Right ventricle myocardium inferior (tissue), 1 donor: ENCODE data around the gene PLXNC1. TPM values are rescaled to one million over a fixed set of nuclear protein-coding genes. Genes with fewer than 3 reads are reported as not detected.
"Not testable (repeated sequence)": the region's sequence is repeated elsewhere in the genome, so short reads cannot be mapped to it uniquely, and the experiment has no call there.

ENCODE experiments used
- ATAC-seq: fragments of 200-7000 bp; cut with Tn5 transposase; one replicate; pipeline ENCODE4 v1.9.1; 2020; ENCODE audit warnings: mild to moderate bottlenecking, moderate library complexity
- DNase-seq: peaks from one replicate; pipeline ENCODE4 v3.0.0; 2021; ENCODE audit errors: missing footprints
- intact Hi-C: fragments of 100-400 bp; cut with DNase I; formaldehyde crosslinking; loops from one replicate; pipeline ENCODE4 v1.11.0; 2022
- total RNA-seq: library from RNA; stranded (reverse); fragmentation: NEBNext Ultra II Directional; extraction: Animal tissue kit (Norgen Biotek cat#: 25700); gene quantifications from one replicate; pipeline ENCODE4 v1.2.1, GENCODE V29; 2021
- donor health status: DM: no; HTN: yes; CAD: no; lungs with severe emphysema.

The PLXNC1 gene
- total RNA-seq, 1 donor from 2014 or later = 3.0 TPM

DNA sequence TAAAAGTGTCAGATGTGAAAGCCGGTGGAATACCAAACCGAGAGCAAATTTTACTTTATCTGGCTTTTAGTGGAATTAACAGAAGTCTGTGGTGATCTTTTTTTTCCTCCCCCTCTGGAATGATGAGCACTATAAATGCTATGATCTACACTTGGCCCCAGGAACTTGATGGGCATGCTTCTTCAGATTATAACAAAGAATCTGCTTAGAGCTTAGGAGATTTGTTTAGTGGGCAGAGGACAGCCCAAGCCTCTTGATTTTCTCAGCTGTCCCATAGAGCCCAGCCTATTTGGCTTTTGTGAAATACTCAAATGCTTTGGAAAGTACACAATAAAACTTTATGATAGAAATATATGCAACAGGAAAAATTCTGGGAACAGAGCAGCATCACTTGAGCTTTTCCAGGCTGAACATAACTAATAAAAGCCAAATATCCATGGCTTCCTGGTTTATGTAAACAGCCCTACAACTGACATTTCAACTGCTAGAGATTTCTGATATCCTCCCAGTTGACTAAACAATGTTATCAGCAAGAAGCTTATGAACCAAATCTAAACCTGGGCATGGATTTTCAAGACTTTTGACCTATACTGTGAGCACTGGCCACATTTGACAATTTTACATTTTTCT is 149.6 kb downstream of the PLXNC1 start:
- no peak for ATAC-seq
- intact Hi-C loops = no loop called here
- no peak for DNase-seq

DNA sequence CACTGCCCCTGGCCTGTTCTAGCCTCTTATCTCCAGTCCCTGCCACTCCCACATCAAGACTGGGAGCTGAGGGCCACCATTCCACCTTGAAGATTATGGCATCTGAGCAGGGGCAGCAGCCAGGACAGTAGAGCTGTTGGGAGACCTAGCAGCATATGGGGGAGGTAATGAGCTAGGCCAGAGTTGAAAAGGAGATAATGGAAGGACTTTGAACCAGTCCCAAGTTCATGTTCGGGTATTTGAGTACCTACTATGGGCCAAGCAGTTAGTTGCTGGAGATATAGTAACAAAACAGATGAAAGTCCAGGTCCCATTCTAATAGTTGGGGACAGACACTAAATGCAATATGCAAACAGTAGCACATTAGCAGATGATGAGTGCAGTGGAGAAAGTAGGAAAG is 151.5 kb downstream of the PLXNC1 start:
- intact Hi-C loops = no loop called here
- DNase-seq = no peak
- ATAC-seq = no peak

DNA sequence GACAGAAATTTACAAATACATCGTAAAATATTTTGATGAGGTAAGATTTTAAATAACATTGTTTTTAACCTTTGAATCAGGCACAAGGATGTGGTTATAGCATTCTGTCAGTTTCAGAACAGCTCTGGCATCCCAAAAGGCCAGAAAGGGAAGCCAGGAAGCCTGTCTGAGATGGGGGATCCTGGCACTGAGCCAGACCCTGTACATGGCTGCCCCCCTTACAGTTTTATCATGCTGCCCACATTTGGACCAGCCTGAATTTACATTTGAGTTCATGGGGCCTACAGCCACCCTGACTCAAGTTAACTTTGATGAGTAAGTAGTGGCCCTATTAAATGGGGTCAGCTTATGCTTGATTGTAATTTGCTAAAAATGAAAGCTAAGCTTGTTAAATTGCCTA is 155.6 kb downstream of the PLXNC1 start:
- no peak for ATAC-seq
- intact Hi-C loops = no loop called here
- no peak for DNase-seq

DNA sequence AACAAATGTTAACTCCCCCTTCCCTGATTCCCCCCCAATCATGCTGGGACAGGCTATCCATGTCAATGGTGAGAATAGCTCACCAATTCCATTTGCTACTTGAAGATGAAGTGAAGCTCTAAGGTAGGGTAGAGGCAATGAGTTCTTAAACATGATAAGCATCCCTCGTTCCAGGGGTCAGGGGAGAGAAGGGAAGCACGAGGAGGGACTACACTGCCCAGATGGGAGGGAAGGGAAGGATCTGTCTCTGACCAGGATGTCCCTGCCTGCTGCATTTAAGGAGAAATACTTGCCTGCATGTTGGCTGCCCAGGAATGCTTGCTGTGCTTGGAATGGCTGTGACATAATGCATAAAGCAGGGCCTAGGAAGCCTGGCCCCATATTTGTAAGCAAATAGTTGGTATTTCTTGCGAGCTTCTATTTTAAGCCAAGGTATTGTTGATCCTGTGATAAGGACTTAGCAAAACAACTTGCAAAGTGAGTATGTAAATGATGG is 156.2 kb downstream of the PLXNC1 start:
- no peak for ATAC-seq
- DNase-seq = no peak
- intact Hi-C loops = no loop called here

DNA sequence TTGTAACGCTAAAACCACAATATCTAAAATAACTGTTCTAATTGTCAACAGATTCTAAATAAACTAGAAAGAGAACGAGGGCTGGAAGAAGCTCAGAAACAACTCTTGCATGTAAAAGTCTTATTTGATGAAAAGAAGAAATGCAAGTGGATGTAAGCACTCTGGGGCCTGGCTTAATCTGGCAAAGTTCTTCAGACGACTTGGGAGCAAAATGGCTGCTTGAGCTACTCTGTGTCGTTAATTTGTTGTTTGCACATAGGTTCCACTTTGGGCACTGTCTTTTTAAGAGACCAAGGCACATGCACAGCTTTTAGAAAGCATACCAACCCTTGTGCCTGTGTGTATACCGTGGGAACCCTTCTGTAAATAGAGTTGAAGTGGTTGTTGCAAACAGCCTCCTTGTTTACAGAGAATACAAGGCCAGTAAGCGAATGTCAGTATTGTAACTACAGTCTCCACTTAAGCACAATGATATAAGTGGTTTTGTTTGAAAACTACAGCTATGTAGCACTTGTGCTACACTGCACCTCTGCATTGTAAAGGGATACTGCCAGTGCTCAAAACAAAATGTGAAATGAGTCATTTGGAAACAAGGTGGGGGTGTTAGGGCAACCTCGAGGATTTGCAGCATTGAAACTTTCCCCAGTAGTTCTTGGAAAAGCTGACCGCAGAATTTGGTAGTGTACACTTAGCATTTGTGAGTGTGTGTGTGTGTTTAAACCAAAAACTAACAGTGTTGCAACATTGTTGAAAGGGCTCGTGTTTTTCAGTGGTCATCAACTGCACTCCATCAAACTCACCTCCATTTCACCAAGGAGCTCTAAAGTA is 157.0 kb downstream of the PLXNC1 start:
- no peak for ATAC-seq
- intact Hi-C loops = no loop called here
- DNase-seq = no peak

DNA sequence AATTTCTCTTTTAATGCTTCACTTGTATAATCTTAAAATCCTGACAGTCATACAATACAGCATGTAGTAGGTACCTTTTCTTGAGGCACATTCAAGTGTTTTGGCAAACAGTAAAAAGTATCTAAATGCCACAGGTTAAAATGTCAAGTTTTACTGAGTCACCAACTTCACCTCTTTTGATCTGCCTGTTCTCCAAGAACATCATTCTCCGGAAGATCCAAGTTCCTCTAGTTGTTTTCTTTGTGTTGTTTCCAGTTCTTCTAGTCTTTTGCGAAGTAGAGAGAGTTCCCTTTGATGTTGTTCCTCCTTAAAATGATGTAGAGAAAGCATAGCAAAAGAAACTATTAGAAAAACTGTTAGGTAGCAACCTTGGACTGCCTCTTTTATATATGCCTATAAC is 160.2 kb downstream of the PLXNC1 start:
- intact Hi-C loops = no loop called here
- ATAC-seq (no peak), DNase-seq (no peak)

DNA sequence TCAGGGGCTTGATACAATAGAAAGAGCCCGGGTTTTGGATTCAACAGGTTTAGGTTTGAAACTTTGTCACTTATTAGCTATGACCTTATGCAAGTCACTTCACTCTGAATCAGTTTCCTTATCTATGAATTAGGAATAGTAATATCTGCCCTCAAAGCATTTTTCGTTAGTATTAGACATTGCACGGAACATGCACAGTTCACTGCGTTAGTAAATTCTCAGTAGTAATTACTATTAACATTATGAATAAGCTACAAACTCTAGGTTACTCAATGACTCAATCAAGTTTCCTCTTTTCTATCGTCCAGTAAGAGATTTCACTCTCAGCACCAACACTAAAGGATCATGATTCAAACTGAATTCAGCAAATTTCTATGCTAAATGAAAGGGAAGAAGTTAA is 161.0 kb downstream of the PLXNC1 start:
- no peak for DNase-seq
- intact Hi-C loops = no loop called here
- no peak for ATAC-seq

DNA sequence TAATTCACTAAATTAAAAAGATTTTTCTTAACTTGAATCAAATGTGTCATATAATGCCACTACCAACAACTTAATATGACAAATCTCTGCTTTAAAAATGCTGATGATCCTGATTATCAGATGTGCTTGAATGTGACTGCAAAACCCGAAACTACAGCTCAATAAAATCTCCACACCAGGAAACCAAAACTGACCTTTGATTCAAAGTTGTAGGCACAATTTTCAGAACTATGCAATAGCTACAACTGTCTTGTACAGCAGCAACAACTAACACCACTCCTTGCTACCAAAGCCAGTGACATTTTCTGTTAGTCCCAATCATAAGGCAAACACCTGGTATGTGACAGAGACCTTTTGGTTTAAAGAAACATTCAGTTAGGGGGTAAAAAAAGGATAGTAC is 164.0 kb downstream of the PLXNC1 start:
- DNase-seq = no peak
- intact Hi-C loops = no loop called here

DNA sequence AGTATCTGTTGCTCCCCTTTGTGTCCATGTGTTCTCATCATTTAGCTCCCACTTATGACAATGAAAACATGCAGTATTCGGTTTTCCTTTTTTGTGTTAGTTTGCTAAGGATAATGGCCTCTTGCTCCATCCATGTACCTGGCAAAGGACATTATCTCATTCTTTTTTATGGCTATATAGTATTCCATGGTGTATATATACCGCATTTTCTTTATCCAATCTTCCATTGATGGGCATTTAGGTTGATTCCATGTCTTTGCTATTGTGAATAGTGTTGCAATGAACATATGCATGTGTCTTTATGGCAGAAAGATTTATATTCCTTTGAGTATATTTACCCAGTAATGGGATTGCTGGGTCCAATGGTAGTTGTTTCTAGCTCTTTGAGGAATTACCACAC is 168.2 kb downstream of the PLXNC1 start:
- ATAC-seq, DNase-seq, intact Hi-C loops: not testable (repeated sequence)

More for the DNA sequence above, 164.0 kb downstream of the PLXNC1 start:
- ATAC-seq = no peak

DNA sequence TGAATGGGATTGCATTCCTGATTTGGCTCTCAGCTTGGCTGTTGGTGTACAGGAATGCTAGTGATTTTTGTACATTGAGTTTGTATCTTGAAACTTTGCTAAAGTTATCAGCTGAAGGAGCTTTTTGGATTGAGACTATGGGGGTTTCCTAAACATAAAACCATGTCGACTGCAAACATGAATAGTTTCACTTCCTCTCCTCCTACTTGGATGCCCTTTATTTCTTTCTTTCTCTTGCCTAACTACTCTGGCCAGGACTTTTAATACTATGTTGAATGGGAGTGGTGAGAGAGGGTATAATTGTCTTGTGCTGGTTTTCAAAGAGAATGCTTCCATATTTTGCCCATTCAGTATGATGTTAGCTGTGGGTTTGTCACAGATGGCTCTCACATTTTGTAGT is 169.8 kb downstream of the PLXNC1 start:
- intact Hi-C loops = no loop called here

DNA sequence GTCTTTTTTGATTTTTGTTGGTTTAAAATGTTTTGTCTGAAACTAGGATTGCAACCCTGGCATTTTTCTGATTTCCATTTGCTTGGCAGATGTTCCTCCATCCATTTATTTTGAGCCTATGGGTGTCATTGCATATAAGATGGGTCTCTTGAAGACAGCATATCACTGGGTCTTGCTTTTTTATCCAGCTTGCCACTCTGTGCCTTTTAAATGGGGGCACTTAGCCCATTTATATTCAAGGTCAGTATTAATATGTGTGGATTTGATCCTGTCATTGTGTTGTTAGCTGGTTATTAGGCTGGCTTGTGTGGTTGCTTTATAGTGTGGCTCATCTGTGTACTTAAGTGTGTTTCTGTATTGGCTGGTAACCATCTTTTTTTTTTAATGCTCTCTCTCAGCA is 171.7 kb downstream of the PLXNC1 start:
- intact Hi-C loops = no loop called here
- ATAC-seq = no peak
- DNase-seq = no peak

More for the DNA sequence above, 169.8 kb downstream of the PLXNC1 start:
- ATAC-seq (no peak), DNase-seq (no peak)

DNA sequence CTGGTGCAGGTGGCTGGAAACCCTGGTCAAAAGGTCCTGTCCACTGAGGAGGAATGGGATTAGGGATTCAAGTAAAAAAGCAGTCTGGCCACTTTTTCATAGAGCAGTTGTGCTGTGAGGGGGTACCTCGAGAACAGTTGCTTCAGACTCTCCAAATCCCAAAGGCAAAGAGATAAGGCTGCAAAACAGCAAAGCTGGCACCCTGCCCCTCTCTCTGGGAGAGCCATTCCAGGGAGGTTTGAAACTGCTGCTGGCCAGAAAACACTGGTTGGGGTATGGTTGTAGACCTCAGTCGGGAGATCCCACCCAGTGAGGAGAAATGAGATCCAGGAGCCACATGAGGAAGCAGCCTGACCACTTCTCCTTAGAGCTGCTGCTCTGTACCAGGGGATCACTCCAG is 174.0 kb downstream of the PLXNC1 start:
- intact Hi-C loops = no loop called here
- DNase-seq = no peak
- ATAC-seq = no peak

DNA sequence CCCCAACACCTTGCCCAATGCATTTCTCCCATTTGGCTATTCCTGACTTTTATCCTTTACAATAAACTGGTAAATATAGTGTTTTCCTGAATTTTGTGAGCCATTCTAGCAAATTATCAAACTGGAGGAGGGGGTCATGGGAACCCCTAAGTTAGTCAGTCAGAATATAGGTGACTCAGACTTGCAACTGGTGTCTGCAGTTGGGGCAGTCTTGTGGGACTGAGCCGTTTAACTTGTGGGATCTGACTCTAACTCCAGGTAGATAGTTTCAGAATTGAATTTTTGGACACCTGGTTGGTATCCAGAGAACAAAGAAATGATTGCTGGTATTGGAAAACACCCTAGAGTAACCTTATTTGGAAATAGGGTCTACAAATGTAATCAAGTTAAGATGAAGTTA is 177.9 kb downstream of the PLXNC1 start:
- intact Hi-C loops = loop anchor here (5.0 kb wide), 1 partner anchor 206 kb away; no protein-coding TSS in a partner anchor
- ATAC-seq (no peak), DNase-seq (no peak)

DNA sequence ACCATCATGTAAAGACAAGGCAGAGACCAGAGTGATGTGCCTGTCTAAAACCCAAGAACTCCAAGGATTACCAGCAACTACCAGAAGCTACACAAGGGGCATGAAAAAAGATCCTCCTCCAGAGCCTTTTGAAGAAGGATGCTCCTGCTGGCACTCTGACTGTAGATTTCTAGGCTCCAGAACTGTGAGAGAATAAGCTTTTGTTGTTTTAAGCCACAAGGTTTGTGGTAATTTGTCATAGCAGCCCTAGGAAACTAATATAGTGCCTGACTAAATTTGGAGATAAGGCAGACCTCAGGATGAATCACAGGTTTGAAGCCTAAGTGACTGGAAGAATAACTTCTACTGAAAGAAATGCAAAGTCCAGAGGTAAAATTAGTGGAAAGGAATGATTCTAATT is 178.3 kb downstream of the PLXNC1 start:
- intact Hi-C loops = loop anchor here (5.0 kb wide), 1 partner anchor 206 kb away; no protein-coding TSS in a partner anchor
- DNase-seq (no peak), ATAC-seq (no peak)

DNA sequence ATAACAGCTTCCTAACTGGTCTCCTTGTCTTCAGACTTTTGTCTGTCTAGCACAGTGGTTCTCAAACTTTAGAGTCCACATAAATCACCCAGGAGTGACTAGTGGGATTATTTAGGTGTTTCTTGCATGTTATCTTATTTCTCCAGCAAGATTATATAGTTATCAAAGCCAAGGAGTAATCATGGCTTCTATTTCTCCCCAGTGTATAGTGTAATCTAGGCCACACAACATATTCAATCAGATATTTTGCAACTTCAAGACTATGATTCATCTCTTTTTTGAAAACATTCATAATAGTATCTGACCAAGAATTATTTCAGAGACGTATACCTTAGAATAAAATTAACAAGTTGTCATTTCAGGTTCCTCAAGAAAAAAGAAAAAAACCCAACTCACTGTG is 179.4 kb downstream of the PLXNC1 start:
- ATAC-seq (no peak), DNase-seq (no peak)
- intact Hi-C loops = loop anchor here (5.0 kb wide), 1 partner anchor 204 kb away; no protein-coding TSS in a partner anchor

DNA sequence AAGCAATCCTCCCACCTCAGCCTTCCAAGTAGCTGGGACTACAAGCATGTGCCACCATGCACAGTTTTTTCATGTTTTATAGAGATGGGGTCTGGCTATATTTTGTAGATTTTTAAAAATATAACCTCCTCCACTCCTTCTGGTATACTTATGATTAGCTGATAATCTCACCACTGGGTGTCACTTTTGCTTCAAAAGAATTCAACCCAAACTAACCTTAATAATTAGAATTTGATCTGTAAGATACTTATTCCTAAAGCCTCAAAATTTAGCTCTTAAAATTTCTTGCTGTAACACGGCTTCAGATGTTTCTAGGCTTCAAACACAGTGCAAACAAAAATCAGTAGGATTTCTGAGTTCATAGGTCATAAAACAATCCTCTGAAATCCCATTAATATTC is 181.0 kb downstream of the PLXNC1 start:
- ATAC-seq (no peak), DNase-seq (no peak)
- intact Hi-C loops = loop anchor here (5.0 kb wide), 1 partner anchor 203 kb away; no protein-coding TSS in a partner anchor

DNA sequence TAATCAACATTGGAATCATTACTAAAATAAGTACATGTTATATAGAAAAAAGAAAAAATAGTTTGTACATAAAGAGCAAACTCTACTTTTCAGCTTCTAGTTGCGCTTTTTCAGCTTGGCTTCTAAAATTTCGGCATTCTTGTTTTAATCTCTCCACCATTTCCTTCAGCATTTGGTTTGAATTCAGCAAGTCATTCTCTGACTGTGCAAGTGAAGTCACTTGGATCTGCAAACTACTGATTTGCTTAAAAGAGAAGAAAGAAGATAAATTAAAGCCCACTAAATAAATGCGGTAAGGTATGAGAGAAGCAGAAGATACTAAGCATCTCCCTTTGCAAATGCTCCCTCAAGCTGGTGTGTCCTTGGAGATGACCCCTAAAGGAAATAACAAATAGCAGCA is 185.0 kb downstream of the PLXNC1 start:
- intact Hi-C loops = no loop called here
- DNase-seq (no peak), ATAC-seq (no peak)

DNA sequence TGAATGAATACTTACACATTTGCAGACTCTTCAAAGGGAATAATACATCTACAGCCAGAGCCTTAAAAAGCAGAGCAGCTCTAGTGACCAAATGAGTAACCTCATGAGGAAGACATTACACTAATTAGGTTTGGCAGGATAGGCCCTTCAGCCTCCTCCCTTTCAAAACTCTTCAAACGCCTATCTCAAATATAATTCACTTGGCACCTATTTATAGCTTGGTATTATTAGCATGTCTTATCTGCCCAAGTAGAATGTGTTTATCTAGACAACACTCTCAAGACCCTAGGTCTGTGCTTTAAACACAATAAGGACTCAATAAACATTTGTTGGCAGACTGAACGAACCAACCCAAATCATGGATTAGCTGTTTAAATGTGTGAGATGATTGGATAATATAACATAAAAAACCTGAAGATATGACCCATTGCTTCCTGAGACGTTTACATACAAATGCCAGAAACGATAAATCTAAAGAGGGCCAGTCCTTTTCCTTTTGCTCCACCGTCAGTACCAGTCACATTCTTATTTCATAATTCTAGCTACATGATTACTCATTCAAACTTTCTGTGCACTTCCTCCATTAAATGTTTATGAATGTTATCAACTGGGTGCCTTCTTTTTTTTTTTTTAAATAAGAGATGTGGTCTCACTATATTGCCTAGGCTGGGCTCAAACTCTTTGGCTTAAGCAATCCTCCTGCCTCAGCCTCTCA is 188.0 kb downstream of the PLXNC1 start:
- intact Hi-C loops = no loop called here
- ATAC-seq (no peak), DNase-seq (no peak)

DNA sequence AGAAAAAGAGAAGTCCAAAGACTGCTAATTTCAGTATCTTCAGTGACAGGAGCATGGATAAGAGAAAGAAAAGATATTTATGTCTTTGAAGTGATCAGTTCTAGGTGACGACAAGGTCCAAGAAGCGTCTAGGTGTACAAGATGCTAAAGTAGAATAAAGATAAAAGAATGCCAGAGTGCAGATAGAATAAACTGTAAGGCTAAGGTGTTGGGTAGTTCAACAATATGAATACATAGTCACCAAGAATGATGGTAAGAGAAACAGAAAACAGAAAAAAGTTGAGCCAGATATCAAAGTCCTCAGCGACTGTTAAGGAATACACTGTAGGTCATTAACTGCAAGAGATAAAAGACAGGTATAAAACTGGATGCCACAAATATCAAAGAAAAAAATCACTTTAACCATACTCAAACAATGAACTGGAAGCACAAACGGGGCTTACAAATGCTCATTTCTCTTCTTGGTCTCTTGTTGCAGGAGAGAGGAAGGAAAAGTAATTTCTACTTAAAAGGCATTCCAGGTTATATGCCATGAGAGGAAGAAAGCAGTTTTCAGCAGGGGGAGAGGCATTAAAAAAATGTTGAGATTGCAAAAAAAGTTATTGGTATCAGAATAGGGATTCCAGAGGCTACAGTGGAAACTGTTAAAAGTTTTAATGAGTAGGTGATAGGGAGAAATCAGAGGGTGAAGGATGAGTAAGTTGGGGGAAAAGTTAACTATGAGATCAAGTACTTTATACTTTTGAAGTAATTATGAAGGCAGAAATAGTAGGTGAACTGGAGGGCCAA is 189.8 kb downstream of the PLXNC1 start:
- no peak for ATAC-seq
- no peak for DNase-seq
- intact Hi-C loops = no loop called here
